Measurements from ENCODE around the gene MMRN2.

MMRN2 gene

GRCh38 chr10:86971232-86971991 lies 14.0 kb upstream of the MMRN2 start:
- DNase-seq (ENCODE audit: low read depth), result peak; percentile 75
- peak; percentile 1 for TF ChIP-seq CTCF (conservative IDR thresholded peaks at IDR 0.05; ENCODE audit: low read depth, low read length)
- H3K4me3 ChIP-seq (ENCODE audit: low read depth, low read length), result peak overlapping the region; percentile 66

DNA sequence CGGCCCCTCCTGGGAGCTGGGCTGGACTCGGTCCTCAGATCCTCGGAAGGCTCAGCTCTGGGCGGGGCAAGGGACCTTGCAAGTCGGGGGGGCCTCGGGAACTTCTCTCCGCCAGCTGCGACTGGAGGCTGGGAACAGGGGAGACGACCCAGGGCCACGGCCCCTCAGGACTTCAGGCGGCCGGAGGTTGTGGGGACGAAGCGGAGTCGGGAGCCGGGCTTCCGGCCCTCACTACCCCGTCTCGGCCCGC lies 13.5 kb upstream of the MMRN2 start:
- TF ChIP-seq CTCF (conservative IDR thresholded peaks at IDR 0.05; ENCODE audit: low read depth, low read length), result no peak
- no peak for DNase-seq (ENCODE audit: low read depth)
- H3K4me3 ChIP-seq (ENCODE audit: low read depth, low read length), result peak overlapping the region; percentile 66

DNA sequence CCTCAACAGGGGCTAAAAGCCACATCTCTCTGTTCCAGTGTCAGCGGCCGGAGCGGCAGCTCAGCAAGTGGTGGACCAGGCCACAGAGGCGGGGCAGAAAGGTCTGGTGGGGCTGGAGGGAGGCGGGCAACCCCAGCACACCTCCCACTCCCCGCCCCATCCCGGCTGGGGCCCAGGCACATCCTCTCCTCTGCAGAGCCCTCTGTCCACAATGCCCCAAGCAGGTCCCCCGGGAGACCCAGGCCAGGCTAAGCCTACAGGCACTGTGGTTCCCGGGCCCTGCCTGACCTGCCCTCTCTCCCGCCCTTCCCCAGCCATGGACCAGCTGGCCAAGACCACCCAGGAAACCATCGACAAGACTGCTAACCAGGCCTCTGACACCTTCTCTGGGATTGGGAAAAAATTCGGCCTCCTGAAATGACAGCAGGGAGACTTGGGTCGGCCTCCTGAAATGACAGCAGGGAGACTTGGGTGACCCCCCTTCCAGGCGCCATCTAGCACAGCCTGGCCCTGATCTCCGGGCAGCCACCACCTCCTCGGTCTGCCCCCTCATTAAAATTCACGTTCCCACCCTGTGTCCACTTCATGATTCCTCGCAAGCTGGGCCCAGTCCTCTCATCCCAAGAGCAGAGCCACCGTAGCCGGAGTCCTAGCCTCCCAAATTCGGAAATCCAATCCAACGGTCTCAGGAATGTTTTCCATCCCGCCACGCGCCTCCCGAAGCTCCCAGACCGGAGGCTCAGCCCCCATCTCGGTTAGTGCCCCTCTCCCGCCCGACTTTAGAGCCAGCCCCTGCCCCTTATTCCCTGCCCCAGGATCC lies 13.0 kb upstream of the MMRN2 start:
- no peak for TF ChIP-seq CTCF (conservative IDR thresholded peaks at IDR 0.05; ENCODE audit: low read depth, low read length)
- H3K4me3 ChIP-seq (ENCODE audit: low read depth, low read length), result peak overlapping the region; percentile 66
- DNase-seq (ENCODE audit: low read depth), result no peak

- no peak overlapping the region for H3K4me3 ChIP-seq (ENCODE audit: low read depth, low read length)
- TF ChIP-seq CTCF (conservative IDR thresholded peaks at IDR 0.05; ENCODE audit: low read depth, low read length), result no peak
- DNase-seq (ENCODE audit: low read depth), result no peak
Measured at GRCh38 chr10:86969421-86970041, 12.1 kb upstream of the MMRN2 start.

DNA sequence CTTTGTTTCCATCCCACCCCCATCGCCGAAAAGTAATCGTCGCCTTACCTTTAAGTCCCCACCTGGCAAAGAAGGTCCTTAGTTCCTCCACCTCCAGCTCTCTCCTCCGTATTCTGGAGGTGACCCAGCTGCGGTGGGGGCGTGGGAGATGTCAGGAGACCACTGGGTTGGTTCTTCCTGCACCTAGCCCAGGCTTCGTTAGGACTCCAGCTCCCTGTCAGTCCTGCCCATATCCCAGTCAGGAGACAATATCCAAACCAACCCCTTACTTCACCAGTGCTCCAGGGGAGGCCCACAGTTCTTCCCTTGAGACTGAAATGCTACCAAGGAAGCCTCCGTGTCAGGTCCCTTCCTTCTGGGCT lies 11.6 kb upstream of the MMRN2 start:
- no peak for TF ChIP-seq CTCF (conservative IDR thresholded peaks at IDR 0.05; ENCODE audit: low read depth, low read length)
- no peak for DNase-seq (ENCODE audit: low read depth)
- no peak overlapping the region for H3K4me3 ChIP-seq (ENCODE audit: low read depth, low read length)

- H3K4me3 ChIP-seq (ENCODE audit: low read depth, low read length), result no peak within 1 kb of the TSS
- TF ChIP-seq CTCF (conservative IDR thresholded peaks at IDR 0.05; ENCODE audit: low read depth, low read length), result no peak
- no peak for DNase-seq (ENCODE audit: low read depth)
Measured at GRCh38 chr10:86968271-86968993, 11.0 kb upstream of the MMRN2 start, which contains the start of gene ADIRF. TSS of gene ADIRF (plus strand) at chr10:86968482. CDS start at chr10:86968545, 63 bp downstream.
